Activated B cell treated with CpG ODN at 0.5 μM for 24 hours (primary cell): ENCODE measurements around the gene AKTIP. TPM values are rescaled to one million over a fixed set of nuclear protein-coding genes. Genes with fewer than 3 reads are reported as not detected.

ENCODE experiments used
- ATAC-seq: fragments of 200-7000 bp; cut with Tn5 transposase; one replicate; pipeline ENCODE4 v1.10.0; 2021; ENCODE audit warnings: low read depth, mild to moderate bottlenecking, moderate library complexity
- CTCF ChIA-PET: fragments of 350-600 bp; sonication (Branson Sonifier 250); formaldehyde crosslinking; loops from one replicate; lab custom pipeline; 2021; ENCODE audit warnings: antibody characterized with exemption; lab: Charles Lee
- POLR2A ChIA-PET: fragments of 350-600 bp; sonication (Branson Sonifier 250); formaldehyde crosslinking; loops from one replicate; lab custom pipeline; 2021; ENCODE audit warnings: antibody characterized with exemption; lab: Charles Lee
- DNase-seq: peaks from one replicate; pipeline ENCODE4 v3.0.0; 2022
- H3K27ac Mint-ChIP-seq: one replicate; pipeline ENCODE4 v1.8.0; 2020; ENCODE audit warnings: mixed read lengths
- H3K27me3 Mint-ChIP-seq: one replicate; pipeline ENCODE4 v1.8.0; 2021; ENCODE audit warnings: mixed read lengths
- H3K36me3 Mint-ChIP-seq: one replicate; pipeline ENCODE4 v1.8.0; 2021; ENCODE audit warnings: low read depth, mixed read lengths
- H3K4me1 Mint-ChIP-seq: one replicate; pipeline ENCODE4 v1.8.0; 2021; ENCODE audit warnings: mixed read lengths
- H3K4me3 Mint-ChIP-seq: one replicate; pipeline ENCODE4 v1.8.0; 2020; ENCODE audit warnings: mild to moderate bottlenecking, mixed read lengths
- H3K9me3 Mint-ChIP-seq: one replicate; pipeline ENCODE4 v1.8.0; 2020; ENCODE audit warnings: mixed read lengths
- CTCF ChIP-seq: fragments of 200-600 bp; IDR thresholded peaks from one replicate; pipeline ENCODE4 v1.8.0; 2022; ENCODE audit warnings: antibody characterized with exemption, mild to moderate bottlenecking
- intact Hi-C: fragments of 100-400 bp; cut with micrococcal nuclease; formaldehyde crosslinking; loops from one replicate; pipeline ENCODE4 v1.15.1; 2024
- total RNA-seq: library from RNA; stranded (reverse); gene quantifications from 2 replicates; pipeline ENCODE4 v1.2.3, GENCODE V29; 2022

Gene AKTIP
- 19.3 and 22.8 TPM in 2 replicates for total RNA-seq

GRCh38 chr16:53502331-53503269 lies at the start of gene AKTIP:
Gene AKTIP (minus strand): TSS chr16:53503209. CDS start chr16:53500259, 2,950 bp downstream.
- Mint-ChIP-seq H3K4me1 (peaks cover 30% of the 10 kb centered on the region), H3K4me3 (peak within 1 kb of the TSS; percentile 91), H3K27ac (peak within 1 kb of the TSS; percentile 90), H3K9me3 (no peaks in the 10 kb centered on the region), H3K27me3 (no peaks in the 10 kb centered on the region), H3K36me3 (peaks cover 18% of the 10 kb centered on the region)
- TF ChIP-seq CTCF: no peak
- ATAC-seq (peak; percentile 19), DNase-seq (no peak)
- ChIA-PET CTCF (interaction anchor here (1.0 kb wide), 1 partner anchor 431 kb away, joined by 3 read pairs; no protein-coding TSS in a partner anchor), POLR2A (interaction anchor here (0.5 to 3.9 kb wide), 10 partner anchors 11 to 202 kb away, joined by 3 to 56 read pairs (median 4); partner anchors contain the start of genes FTO, RBL2 and RPGRIP1L)
- intact Hi-C loops: loop anchor here (1.0 to 5.0 kb wide), 9 partner anchors 16 to 1426 kb away; partner anchors contain the start of genes FTO and RBL2

GRCh38 chr16:53549970-53550690 lies 47.1 kb upstream of the AKTIP start:
- Mint-ChIP-seq H3K27ac (no peak overlapping the region), H3K9me3 (no peaks in the 10 kb centered on the region), H3K4me1 (peaks cover 6% of the 10 kb centered on the region), H3K27me3 (peaks cover 19% of the 10 kb centered on the region), H3K36me3 (no peaks in the 10 kb centered on the region), H3K4me3 (no peak overlapping the region)
- intact Hi-C loops: loop anchor here (2.0 kb wide), 2 partner anchors 1709 to 1915 kb away; no protein-coding TSS in a partner anchor
- ATAC-seq: peak; percentile 72
- peak; percentile 14 for TF ChIP-seq CTCF
- ChIA-PET CTCF (interaction anchor here (0.6 to 1.3 kb wide), 9 partner anchors 10 to 1915 kb away, joined by 3 to 8 read pairs (median 4); no protein-coding TSS in a partner anchor), POLR2A (interaction anchor here (0.7 to 0.9 kb wide), 2 partner anchors 32 to 48 kb away, joined by 3 read pairs; no protein-coding TSS in a partner anchor)
- no peak for DNase-seq

GRCh38 chr16:53546988-53547391 lies 44.0 kb upstream of the AKTIP start:
- DNase-seq (no peak), ATAC-seq (no peak)
- Mint-ChIP-seq H3K4me1 (peaks cover 6% of the 10 kb centered on the region), H3K36me3 (no peaks in the 10 kb centered on the region), H3K9me3 (no peaks in the 10 kb centered on the region), H3K27me3 (peaks cover 23% of the 10 kb centered on the region), H3K4me3 (no peak overlapping the region), H3K27ac (no peak overlapping the region)
- TF ChIP-seq CTCF: no peak
- POLR2A ChIA-PET: no interaction called here
- intact Hi-C loops: no loop called here
- CTCF ChIA-PET: no interaction called here

- Mint-ChIP-seq H3K4me3 (no peak overlapping the region), H3K27me3 (peaks cover 19% of the 10 kb centered on the region), H3K36me3 (no peaks in the 10 kb centered on the region), H3K4me1 (peaks cover 4% of the 10 kb centered on the region), H3K9me3 (no peaks in the 10 kb centered on the region), H3K27ac (no peak overlapping the region)
- DNase-seq (no peak), ATAC-seq (no peak)
- intact Hi-C loops: no loop called here
- POLR2A ChIA-PET: no interaction called here
- CTCF ChIA-PET: no interaction called here
- no peak for TF ChIP-seq CTCF
These were observed 42.4 kb upstream of the AKTIP start for GRCh38 chr16:53545433-53545832.
